HG03439 (cell line): Measurements from ENCODE around the gene PIKFYVE.
A peak's percentile ranks its signal among the peaks of the same experiment; 100 is the strongest.
"Not testable (repeated sequence)": the region's sequence is repeated elsewhere in the genome, so short reads cannot be mapped to it uniquely, and the experiment has no call there.

Experiments used
- ATAC-seq: cut with Tn5 transposase; IDR thresholded peaks from one replicate; pipeline ENCODE4 v1.9.1; 2021; ENCODE audit warnings: mild to moderate bottlenecking, moderate library complexity; ENCODE audit not compliant: unreplicated experiment

The PIKFYVE gene

DNA sequence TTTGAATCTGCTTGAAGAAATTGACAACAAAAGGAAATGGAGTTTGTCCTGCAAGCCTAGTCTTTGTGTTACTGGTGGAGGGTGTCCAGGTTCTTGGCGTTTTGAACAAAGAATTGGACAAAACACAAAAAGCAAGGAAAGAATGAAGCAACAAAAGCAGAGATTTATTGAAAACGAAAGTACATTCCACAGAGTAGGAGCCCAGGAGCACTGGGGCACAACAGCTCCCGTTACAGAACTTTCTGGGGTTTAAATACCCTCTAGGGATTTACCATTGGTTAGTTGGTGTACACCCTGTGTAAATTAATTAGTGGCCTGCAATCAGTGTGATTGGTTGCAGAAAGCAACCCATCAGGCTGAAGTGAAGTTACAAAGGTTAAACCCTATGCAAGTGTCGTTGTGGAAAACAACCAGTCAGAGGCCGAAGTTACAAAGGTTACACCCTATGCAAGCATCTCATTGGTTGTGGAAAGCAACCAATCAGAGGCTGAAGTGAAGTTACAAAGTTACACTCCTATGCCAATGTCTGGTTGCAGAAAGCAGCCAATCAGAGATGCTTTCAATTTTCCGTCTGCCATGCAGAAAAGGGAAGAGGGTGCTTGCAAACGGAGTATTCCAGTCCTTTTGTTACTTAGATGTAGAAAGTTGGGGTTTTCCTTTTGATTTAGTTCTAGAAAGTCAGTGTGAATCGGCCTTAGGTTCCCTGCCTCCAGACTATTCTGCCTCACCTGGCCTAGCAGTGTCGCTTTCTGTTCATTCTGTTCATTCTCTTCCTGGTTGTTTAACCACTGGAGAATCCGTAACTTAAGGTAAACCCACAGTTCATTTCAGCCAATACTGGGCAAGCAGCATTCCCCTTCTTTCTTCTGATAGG, 92.9 kb downstream of the PIKFYVE start:
- ATAC-seq = no peak

DNA sequence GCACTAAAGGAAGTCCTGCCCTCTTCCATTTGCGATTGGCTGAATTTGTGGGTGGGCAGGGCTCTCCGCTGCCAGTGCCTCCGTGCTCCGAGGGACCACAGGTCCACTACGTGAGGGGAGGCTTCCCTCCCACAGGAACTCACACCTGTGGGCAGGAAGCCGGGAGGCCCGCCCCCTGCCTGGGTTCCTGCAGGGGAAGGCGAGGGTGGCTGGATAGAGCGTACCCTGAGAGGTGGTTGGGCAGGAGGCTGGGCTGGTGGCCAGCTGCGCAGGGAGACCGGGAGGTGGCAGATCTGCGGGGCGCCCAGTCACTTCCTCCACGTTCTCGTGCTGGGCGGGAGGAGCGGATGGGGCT, 93.6 kb downstream of the PIKFYVE start:
- no peak for ATAC-seq

DNA sequence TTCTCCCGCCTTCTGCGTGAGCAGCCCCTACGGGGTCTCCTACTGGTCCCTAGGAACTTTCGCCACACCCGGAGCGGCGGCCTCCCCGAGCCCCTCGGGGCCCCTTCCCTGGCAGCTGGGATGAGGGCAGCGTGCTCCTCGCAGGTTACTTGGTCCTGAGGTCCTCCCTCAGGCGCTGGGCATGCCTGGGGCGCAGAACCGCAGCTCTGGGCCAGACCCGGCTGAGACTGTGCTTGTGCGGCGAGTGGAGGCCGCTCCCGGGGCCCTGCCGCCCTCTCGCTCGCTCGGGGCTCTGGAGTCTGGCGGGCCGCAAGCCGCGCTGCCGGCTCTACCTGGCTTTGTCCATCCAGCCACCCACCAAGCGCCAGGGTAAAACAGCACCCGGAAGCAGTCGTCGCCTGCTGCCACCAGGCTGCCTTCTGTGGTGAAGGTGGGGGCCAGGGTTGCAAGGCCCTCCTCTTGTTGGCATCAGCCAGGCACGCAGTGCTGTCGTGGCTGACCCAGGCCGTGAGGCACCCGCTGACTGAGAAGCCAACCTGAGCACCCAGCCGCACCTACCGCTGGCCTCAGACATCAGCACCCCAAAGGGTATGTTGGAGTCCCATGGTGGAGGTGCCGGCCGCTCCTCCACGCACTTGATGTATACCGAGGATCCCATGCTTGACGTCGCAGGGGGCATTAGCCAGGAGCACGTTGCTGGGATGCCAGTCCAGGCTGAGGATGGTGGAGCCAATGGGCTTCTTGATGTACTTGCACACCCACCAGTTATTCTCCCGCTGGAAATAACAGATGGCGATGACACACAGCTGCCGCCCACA, 94.4 kb downstream of the PIKFYVE start:
- no peak for ATAC-seq

DNA sequence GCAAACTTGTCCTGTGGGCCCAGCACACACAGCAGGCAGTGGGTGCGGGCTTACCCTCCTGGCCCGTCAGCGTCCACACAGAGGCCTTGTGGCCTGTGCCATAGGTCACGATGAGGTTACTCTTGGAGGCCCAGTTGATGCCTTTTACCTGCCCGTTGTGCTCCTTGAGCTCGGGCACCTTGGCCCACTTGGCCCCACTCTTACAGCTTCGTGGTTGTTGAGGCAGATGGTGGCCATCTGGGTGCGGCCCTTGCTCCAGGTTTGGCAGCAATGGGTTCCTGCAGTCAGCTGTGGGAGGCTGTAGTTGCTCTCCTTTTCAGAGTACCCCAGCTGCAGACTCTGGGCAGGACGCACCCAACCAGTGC, 95.0 kb downstream of the PIKFYVE start:
- no peak for ATAC-seq

DNA sequence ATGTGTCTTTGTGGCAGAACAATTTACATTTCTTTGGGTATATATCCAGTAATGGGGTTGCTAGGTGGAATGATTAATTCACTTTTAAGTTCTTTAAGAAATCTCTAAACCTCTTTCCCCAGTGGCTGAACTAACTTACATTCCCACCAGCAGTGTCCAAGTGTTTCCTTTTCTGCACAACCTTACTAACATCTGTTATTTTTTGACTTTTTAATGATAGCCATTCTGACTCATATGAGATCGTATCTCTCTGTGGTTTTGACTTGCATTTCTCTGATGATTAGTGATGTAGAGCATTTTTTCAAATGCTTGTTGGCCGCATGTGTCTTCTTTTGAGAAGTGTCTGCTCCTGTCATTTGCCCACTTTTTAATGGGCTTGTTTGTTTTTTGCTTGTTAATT, 97.4 kb downstream of the PIKFYVE start:
- ATAC-seq = no peak

DNA sequence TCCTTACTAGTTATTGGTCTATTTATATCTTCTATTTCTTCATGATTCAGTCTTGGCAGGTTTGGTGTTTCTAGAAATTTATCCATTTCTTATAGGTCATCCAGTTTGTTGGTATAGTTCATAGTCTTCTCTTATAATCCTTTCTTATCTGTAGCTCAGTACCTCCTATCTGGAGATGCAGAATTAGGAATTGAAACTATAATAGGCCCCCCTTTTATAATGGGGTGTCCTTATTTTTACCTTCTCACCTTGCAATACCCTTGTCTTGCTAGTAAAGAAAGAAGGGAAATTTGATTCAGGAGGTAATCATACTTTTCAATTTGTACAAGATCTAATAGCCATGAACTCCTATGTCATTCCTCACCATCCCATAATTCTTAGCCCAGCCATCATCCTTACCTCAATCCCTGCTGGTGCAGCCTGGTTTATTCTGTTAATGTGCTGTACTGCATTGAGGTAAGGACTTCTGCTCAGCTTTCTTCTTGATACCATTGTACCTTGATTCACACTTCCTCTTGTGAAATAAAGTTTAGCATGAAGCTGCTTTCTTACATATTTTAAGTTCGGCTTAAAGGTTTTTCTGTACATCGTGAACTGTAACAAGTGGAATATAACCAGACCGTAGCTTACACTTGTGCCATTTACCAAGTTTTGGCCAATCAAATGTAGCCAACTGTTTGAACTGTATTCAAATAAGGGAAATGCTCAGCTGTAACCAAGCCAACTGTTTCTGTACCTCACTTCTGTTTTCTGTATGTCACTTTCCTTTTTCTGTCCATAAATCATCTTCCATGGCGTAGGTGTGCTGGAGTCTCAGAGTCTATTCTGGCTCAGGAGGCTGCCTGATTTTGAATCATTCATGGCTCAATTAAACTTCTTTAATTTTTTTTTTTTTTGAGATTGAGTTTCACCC, 100.4 kb downstream of the PIKFYVE start:
- peak; percentile 76 for ATAC-seq

DNA sequence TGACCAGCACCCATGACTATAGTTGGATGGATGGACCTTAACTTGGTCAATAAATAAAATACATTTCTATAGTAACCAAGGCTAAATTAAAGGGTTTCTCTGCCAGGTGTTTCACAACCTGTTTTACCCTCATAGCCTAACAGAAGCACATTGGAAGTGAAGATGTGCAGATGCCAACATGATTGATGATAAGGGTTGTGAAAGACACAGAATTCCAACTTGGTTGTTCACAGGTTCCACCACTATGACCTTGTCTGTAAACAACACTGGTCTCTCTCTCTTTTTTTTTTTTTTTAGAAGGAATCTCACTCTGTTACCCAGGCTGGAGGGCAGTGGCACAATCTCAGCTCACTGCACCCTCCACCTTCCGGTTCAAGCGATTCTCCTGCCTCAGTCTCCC, 103.0 kb downstream of the PIKFYVE start:
- no peak for ATAC-seq

DNA sequence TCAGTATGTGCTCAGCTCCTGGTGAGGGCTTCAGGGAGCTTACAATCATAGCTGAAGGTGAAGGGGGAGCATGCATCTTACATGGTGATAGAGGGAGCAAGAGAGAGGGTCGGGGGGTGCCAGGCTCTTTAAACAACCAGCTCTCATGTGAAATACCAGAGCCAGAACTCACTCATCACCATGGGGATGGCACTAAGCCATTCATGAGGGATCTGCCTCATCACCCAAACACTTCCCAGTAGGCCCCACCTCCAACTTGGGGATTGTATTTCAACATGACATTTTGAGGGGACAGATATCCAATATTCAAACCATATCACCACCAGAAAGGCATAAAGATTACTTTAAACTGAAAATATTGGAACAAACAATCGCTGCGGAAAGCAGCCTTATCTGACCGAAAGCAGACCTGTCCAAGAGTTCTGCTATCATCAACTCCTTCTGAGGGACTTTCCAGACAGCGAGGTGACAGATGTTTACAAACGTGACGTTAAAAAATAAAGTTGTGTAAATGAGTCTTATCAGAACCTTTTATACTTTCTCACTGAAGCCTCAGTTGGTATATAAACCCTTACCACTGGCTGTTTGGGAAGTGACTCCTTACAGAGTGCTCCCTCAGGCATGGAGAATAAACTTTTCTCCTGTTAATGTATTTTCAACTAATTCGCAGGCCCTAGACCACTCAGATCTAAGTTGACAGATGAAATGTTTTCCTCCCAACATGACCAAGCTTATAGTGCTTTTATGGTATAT, 105.0 kb downstream of the PIKFYVE start:
- no peak for ATAC-seq

DNA sequence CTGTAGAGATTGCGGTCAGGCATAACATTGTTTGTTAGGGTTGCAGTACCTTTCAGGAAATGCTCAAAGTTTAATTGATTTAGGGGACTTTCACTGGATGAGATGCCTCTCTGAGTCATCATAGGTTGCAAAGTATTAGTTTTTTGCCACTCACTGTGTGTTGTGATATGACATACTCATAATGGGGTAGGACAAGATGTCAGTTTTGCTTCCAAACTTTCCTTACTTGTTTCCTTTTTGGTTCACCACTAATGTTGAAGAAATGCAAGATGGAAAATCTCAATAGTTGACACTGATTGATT, 105.5 kb downstream of the PIKFYVE start:
- no peak for ATAC-seq

DNA sequence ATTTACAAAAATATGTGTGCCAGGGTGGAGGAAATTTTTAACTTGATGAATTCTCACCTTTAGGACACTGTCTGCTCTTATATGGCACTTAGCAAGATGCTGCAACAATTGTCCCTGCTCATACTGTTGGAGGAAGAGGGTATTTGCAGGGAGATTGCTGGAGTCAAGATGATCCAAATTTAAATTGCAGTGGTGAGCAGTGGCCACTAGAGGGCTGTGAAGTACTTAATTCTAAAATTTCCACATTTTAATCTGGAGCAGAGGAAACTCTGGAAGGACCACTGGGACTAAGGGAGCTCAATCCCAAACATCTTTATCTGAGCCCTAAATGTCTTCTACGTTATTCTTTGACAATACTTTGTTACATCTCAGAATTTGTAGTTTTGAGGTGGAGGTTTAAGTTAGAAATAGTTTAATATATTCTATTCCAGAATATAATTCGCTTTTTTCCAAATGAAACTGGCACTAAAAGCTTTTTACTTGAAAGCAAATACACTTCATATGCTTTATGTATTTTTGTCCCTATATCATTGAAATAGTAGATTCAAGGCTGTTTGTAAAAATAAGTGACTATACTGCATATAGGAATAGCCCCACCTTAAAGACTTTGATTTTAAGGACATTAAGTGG, 107.5 kb downstream of the PIKFYVE start:
- ATAC-seq = no peak

DNA sequence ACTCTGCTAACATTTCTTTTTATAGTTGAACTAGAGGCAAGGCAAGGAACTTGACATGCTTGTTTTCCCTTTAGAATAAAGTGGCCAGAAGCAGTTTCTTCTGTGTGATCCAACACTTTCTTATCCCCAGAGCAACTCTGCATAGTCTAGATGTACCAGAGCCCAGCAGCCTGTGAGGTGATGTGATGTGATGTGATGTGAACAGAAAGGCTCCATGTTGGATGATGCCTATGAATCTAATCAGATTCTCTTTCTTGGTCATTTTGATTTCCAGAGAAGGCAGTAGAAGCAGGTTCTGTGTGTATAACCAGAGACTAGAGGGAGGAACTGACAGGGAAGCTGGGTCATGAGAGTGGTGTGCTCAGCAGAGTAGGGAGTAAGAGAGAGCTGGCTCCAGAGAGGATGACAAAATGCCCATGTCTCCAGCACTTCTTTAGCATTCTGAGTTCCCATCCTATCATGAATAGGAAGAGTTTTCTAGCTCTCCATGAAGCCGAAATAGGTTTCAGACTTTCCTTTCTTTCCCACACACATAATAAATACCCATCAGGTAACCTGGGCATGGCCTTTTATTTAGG, 109.5 kb downstream of the PIKFYVE start:
- no peak for ATAC-seq

DNA sequence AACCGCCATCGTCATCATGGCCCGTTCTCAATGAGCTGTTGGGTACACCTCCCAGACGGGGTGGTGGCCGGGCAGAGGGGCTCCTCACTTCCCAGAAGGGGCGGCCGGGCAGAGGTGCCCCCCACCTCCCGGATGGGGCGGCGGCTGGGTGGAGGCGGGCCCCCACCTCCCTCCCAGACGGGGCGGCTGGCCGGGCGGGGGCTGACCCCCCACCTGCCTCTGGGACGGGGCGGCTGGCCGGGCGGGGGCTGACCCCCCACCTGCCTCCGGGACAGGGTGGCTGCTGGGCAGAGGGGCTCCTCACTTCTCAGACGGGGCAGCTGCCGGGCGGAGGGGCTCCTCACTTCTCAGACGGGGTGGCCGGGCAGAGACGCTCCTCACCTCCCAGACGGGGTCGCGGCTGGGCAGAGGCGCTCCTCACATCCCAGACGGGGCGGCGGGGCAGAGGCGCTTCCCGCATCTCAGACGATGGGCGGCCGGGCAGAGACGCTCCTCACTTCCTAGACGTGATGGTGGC, 111.3 kb downstream of the PIKFYVE start:
- not testable (repeated sequence) for ATAC-seq

DNA sequence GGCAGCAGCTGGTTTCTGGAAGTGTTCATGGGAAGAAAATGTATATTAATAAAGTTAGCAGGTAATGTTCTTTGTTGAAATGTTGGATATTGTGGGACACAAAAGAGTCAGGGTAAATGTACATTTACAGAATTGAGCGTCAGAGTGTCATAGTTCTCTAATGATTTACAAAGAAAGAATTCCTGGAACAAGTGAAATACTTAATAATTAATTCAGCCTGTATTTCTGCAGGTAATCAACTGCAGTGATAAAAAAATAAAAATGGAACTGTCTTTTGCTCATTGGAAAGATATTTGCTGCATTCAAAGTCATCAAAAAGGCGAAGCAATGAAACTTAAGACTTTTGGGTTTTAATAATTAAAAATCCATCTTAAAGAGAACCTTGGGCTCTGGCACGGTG, 113.1 kb downstream of the PIKFYVE start:
- no peak for ATAC-seq

DNA sequence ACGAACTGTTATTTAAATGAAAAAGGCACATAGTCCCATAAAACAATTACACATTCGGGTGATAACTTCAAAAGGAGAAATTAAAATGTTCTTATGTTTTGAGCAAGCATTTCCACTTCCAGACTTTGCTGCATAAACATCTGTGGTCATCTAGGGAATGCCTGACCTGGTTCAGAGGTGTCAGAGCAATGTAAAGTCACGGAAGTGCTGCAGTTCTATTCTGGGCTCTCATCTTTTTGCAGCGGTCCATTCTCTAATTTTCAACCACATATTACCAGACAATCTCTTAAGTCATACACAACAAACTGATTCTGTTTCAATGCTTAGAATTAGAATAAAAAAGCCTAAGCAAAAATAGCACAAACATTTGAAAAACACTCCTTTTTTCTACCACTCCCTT, 118.6 kb downstream of the PIKFYVE start:
- ATAC-seq = no peak

DNA sequence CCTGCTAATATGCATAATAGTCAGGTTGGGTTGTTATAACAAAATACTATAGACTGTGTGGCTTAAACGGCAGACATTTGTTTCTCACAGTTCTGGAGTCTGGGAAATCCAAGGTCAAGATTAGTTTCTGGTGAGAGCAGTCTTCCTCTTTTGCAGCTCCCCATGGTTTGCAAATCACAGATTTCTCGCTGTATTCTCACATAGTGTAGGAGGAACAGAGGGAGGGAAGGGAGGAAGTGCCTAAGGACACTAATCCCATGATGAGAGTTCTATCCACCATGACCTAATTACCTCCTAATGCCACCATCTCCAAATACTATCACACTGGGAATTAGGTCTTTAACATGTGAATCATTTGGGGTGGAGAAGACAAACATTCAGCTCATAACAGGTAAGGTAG, 120.5 kb downstream of the PIKFYVE start:
- no peak for ATAC-seq

DNA sequence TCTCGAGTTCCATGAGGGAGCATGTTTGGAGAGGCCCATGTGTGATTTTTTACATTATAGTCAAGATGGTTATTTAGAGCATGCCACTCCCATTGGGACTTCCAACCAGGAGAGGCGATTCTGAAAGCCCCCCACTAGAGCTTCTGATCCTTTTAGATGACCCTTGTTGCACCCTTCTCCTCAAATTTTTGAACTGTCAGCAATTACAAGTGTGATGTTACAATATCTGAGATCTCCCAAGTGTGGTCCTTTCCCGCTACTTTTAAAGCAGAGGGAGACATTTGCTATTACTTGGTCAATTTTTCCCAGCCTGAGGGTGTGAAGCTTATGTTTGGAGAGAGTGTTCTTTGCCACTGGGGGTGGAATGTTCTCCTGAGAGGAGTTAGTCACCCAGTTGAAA, 123.9 kb downstream of the PIKFYVE start:
- no peak for ATAC-seq

DNA sequence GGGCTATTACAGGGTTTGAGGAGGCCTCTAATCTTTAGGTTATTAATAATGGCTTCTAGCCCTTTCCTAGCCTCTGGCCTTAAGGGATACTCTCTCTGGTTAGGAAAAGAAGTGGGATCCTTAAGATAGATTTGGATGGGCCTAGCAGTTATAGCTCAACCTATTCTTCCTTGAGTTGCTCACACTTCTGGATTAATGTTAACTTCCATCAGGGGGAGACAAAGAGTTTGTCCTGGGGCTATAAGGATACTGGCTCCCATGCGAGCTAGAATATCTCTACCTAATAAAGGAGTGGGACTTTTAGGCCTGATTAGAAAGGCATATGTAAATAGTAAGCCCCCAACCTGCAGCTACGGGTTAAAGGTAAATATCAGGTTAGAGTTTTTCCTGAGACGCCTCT, 126.2 kb downstream of the PIKFYVE start:
- ATAC-seq = no peak

DNA sequence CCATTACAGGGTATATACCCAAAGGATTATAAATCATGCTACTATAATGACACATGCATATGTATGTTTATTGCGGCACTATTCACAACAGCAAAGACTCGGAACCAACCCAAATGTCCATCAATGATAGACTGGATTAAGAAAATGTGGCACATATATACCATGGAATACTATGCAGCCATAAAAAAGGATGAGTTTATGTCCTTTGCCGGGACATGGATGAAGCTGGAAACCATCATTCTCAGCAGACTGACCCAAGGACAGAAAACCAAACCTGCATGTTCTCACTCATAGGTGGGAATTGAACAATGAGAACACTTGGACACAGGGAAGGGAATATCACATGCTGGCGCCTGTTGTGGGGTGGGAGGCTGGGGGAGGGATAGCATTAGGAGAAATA, 130.7 kb downstream of the PIKFYVE start:
- ATAC-seq = not testable (repeated sequence)

DNA sequence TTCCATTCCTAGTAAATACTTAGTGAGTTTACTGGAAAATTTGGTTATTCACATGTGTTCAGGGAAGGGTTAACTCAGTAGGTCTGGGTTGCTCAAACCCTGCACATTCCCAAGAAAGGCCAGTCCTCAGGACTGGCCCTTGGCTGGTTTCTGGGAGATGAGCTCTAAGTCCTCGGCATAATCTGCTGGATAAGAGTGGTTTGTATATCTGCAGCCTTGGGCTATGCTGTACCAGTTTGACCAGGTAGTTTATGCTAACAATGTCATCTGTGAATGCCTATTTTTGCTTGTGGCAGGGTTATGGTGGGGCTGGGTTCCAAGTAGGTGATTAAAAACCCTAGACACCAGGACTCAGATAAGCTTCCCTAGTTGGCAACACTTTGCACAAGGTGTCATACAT, 133.1 kb downstream of the PIKFYVE start:
- ATAC-seq = no peak
